HTR-8/SVneo (cell line): ENCODE results near the gene ALOX12B.
A peak's percentile ranks its signal among the peaks of the same experiment; 100 is the strongest.
"Not testable (repeated sequence)": the region's sequence is repeated elsewhere in the genome, so short reads cannot be mapped to it uniquely, and the experiment has no call there.

ENCODE experiments used
- DNase-seq: peaks from one replicate; pipeline ENCODE4 v3.0.0; 2011; ENCODE audit warnings: low spot score, mixed read lengths; ENCODE audit not compliant: insufficient read length
- FAIRE-seq: peaks from 2 replicates; lab custom pipeline; 2011; peaks lifted over from hg19 to GRCh38; lab: Jason Lieb, UNC

Gene ALOX12B

DNA sequence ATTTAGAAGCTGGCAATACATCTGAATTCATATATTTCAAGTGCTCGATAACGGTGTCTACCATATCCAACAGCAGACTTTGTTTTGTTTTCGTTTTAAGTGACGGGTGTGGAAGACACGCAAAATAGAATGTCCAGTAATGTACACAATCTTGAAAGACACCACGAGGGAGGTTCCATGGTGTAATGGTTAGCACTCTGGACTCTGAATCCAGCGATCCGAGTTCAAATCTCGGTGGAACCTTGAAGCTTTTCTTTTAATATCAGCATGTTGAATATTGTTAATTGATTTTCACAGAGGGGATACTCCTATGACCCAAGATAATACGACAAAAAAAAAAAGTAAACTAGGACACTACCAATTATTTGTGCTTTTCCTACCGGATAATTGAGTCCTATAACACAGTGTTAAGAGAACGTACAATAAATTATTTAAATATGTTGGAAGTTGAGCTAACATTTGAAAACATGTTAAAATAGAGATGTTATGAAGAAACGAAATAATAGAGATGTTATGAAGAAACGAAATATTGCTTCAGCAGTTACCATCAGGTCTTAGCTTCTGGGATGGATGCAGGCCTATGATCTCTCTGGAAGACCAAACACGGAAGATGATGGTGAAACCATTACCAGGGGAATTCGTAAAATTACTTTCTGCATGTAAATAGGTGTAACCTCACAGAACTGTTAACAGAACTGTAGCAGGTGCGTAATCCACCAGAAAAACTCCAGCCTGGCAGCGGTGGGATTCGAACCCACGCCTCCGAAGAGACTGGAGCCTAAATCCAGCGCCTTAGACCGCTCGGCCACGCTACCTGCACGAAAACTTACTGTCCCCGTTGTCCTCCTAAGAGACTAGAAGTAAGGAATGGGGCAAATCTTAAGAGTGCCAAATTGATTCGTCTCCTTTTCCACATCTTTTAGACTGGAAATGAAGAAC lies 32.3 kb upstream of the ALOX12B start:
- peak; percentile 69 for DNase-seq
- peak; percentile 31 for FAIRE-seq

DNA sequence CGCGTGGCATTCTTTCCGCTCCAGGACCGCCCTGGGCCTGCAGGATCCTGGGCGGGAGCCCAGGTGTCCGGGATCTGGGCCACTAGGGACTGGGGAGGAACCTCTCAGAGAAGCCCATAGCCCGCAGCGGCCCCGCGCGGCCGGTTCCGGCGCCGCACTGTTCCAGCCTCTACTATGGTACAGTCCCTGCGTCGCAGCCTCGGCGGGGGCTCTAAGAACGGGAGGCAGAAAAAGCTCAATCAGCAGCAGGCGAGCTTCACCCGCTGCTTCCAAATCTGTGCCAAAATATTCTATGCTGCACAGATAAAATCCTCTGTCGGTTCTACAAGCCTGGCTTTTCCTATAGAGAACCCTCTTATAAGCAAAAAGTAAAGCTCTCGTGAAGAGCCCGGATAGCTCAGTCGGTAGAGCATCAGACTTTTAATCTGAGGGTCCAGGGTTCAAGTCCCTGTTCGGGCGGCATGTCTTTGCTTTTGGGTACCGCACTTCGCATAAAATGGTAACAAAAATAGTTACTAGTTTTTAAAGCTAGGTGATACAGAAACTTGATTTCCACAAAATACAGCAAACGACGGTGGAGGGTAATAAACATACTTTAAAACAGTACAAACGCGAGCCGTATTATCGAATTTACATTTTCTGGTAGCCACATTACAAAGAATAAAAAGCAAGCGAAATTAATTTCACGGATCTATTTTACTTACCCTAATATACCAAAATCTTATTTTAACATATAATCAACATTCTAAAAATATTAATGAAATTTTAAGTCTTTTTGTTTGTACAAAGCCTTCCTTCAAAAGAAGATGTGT lies 31.5 kb upstream of the ALOX12B start:
- DNase-seq, result peak; percentile 80
- no peak for FAIRE-seq

DNA sequence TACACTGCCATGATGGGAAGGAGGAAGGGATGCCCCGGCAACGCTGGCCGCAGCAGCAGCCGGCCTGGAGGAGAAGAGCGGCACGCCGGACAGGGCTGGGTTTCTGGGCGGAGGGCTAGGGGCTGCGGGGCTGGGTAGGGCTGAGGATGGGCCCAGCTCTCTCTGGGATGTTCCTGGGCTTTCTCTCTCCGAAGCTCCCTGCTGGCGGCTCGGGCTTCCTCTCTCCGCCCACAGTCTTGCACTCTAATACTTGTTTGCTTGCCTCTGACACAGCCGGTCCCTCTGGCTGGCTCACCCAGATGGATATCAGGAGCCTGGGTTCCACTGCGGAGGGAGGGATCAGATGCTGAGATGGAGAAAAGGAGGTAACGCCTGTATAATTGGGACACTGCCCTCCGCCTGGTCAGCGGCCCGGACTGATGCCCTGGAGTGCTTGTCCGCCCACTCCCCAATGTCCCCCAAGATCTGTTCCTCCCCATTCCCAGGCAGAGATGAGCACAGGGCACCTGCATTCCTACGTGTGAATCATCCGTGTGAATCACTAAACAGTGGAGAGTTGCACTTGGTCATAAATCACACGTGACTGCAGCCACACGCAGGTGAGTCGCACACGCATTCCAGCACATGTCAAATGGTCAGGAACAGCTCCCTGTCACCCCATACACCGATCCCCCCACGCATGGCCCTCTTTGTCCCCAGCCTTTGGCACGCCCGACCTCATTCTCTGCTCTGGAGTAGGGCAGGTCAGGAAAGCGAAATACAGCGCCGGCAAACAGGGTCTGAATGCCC lies 30.7 kb upstream of the ALOX12B start, which contains the start of gene ALOXE3:
Gene ALOXE3, minus strand, starts transcription at position 535 of the 789 bp plus-strand sequence. Its CDS starts 524 bp downstream, at position 11.
- peak; percentile 56 for DNase-seq

DNA sequence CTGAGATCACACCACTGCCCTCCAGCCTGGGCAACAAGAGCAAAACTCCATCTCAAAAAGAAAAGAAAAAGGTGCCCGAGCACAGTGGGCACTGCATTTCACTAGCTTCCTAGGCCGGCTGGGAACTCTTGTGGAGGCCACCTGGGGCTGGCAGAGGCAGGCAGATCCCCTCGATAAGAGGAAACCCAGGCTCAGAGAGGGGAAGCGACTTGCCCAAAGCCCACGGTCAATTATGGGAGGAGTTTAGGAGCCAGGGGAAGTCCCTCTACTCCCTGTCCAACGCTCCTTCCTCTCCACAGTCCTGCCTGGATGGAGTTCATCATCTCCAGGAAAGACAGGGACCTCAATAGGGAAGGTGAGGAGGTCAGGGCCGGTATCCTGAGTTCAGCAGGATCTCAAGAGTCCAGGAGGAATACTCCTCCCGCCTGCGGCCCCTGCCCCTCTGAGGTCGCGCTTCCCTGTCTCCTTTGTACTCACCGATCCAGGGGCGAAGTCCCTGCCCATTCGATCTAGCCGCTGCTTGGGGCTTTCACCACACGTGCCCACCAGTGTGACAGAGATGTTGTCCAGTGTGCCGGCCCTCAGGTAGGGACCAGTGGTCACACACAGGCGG lies 30.0 kb upstream of the ALOX12B start:
- FAIRE-seq (peak; percentile 78), DNase-seq (no peak)

More for the DNA sequence above, 30.7 kb upstream of the ALOX12B start, which contains the start of gene ALOXE3:
- FAIRE-seq, result peak; percentile 95

DNA sequence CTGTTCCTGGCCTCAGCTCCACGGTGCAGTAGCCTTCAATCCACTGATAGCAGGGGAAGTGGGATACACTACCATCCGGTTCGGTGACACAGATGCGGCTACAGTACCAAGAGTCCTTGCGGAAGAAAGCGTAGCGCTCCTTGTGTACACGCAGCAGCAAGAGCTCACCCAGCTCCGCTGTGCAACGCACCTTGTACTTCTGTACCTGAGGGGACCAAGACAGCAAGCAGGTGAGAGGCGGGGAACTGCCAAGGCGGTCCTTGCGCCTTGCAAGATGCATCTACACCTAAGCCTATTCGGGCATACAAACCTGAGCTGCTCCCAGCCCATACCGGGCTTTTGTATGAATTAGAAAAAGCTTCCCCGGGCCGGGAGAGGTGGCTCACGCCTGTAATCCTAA lies 29.3 kb upstream of the ALOX12B start:
- peak; percentile 4 for FAIRE-seq
- no peak for DNase-seq

DNA sequence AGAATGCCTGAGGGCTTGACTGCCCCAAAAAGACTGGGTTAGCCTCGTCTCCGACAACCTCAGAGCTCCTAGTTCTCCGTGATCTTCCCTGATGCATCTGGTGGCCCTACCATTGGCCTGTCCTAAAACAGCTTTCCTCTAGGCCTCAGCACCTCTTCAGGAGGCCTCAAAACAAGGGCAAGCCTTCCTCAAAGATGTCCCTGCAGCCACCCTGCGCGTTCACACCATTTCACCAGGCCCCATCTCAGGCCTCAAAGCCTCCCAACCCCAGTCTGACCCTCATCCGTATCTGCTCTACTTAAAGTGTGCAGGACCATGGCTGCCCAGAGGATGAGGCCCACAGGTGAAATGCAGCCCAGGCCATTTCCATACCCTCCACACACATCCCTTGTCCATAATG lies 23.4 kb upstream of the ALOX12B start:
- FAIRE-seq (no peak), DNase-seq (no peak)

DNA sequence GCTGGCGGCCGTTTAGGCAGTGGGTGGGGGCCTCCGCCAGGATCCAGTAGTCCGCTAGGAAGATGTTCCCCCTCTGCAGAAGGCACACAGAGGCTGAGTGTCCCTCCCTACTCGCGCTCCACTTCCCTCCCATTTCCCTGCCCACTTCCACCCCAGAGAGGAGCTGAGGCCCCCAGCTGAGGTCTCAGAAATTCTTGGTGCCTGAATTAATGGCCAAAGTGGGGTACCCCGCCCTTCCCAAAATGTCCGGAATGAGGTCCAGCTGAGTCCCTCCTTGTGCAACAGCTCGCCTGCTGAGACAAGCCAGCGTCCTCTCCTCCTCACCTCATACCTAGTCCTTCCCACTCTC lies 22.9 kb upstream of the ALOX12B start:
- no peak for DNase-seq
- no peak for FAIRE-seq

DNA sequence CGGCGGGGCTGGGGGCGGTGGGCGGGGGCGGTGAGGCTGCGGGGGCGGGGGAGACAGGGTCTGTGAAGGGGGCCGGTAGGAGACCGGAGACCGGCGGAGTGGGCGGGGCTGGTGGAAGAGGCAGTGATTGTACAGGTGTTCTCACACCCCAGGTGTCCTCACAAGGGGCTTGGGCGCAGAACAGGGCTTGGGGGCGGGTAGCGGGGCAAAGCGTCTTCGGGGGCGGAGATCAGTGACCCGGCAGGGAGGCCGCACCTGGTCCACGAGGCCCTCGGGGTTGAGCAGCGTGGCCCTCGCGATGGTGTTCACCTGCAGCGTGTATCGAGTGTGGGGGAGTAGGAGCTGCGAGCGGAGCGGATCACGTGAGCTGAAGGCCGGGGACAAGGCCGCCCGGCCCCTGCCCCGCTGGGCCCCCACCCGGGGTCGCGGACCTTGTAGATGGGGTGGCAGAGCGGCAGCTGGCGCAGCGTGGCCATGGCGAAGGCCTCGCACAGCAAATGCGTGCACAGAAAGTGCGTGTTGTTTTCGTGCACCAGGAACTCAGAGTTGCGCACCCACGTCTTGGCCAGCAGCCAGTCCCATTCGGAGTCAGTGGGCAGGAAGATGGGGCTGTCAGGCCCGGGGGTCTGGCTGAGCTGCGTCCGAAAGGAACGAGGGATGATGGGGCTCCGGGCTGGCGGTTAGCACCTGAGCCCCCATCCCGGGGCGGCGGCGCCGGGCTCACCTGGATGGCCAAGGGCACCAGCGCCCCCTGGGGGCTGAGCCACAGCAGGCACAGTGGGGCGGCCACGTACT lies 22.3 kb upstream of the ALOX12B start:
- FAIRE-seq, result no peak
- DNase-seq, result no peak

DNA sequence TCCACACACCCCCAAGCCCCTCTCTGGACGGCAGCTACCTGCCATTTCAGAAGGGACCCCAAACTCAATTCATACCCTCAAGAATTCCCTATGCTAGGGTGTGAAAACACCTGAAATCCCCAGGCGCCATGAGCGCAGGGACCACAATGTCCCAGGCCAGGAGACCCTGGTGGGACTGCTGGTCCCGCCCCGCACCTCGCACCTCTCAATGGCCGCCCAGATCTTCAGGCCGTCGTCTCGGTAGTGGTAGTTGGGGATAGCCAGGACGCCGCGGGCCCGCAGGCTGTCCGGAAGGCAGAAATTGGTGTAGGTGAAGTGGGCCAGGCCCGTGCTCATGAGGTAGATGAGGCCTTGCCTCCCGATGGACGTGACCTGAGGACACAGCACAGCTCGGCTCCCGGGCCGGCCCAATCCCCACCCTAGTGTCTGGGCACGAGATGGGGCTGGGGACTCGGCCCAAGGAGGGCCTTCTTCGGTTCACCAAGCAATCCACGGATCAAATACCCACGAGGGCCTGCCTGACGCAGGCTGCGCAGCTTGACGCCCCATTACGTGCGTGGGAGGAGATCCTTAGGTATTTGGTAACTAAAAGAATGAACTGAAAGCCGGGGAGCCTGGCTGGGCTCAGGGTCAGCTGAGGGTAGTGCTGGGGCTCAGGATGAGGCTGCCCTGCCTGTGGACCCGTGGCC lies 21.6 kb upstream of the ALOX12B start:
- DNase-seq (no peak), FAIRE-seq (no peak)

DNA sequence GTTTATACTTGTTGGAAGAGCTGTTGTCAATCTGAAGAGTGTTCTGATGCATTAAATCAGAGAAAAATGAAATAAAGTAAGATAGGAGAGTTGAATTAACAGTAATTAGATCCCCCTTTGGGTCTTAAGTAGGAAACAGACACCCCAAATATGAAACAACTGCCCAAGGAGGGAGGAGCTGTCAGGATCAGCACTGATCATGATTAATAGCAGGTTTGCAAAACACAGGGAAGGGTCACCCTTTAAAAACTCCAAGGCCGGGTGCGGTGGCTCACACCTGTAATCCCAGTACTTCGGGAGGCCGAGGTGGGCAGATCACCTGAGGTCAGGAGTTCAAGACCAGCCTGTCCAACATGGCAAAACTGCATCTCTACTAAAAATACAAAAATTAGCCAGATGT lies 19.5 kb upstream of the ALOX12B start:
- not testable (repeated sequence) for DNase-seq, FAIRE-seq

DNA sequence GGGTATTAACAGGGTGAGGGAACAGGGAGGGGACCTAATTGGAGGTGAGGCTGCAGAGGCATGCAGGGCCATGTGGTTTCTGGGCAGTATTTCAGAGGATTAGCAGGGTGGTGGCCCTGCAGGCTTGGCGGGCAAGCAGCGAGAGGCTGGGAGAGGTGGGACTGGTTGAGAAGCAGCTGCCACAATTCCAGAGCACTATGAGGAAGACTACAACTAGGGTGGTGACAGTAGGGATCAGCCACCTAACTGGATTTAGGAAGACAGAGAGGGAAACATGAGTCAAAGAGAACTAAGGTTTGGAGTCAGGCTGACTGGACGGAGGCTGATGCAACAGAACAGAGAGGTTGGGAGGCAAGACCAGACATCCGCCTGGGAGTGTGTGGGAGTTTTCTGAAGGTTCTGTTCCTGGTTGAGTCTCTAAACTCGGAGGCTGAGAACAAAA lies 18.5 kb upstream of the ALOX12B start:
- FAIRE-seq (peak; percentile 4), DNase-seq (no peak)

DNA sequence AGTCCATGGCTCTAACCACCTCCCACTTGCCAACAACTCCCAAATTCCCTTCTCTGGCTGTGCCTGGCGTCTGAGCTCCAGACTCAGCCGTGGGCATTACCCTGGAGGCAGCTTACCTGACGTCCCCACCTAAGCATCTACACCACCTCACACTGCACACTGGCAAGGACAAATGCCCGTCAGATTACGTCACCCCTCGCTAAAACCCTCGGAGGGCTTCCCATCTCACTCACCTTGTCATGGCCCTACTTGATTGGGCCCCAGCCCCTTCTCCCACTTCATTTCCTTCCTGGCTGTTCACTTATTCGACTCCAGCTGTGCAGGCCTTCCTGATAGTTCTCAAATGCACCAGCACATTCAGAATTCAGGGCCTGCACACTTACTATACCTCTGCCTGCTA lies 17.4 kb upstream of the ALOX12B start:
- DNase-seq, result no peak
- FAIRE-seq, result no peak

DNA sequence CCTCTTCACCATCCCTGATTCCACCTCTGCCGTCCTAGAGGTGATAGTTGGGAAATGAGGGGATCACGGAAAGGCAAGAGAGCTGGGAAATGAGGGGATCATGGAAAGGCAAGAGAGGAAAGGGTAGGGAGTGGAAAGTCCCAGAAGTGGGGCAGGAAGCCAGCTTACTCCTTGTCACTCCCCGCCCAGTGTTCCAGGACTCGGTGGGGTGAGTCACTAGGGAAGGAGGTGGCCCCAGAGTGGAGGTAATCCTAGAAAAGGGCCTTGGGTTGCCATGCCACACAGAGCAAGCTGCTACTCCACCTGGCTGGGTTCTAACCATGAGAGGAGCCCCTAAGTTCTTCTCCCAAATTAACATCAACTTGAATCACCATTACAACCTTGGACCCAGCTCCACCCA lies 16.0 kb upstream of the ALOX12B start:
- FAIRE-seq, result no peak
- no peak for DNase-seq

DNA sequence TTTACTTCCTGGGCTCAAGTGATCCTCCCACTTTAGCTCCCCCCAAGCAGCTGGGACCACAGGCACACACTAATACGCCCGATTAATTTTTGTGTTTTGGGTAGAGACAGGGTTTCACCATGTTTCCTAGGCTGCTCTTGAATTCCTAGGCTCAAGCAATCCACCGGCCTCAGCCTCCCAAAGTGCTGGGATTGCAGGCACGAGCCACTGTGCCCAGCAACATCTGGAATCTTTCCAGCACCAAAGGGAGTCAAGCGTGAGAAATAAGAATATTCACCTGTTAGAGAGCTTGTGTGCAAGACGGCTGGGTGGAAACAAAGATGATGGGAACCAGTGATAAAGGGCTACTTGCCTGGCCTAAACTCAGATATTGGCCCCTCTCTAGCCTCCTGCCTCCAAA lies 14.2 kb upstream of the ALOX12B start:
- DNase-seq (no peak), FAIRE-seq (no peak)

DNA sequence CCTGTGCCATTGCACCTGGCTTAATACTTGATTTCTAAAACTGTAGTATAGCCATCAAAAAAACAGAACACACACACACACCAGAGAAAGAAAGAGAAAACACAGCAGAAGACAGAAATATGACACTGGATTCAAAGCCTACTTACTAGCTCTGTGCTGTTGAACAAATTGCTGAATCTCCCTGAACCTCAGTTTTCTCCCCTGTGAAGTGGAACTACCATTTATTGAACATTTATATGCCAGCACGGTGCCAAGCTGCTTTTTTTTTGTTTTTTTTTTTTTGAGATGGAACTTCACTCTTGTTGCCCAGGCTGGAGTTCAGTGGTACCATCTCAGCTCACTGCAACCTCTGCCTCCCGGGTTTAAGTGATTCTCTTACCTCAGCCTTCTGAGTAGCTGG lies 13.2 kb upstream of the ALOX12B start:
- FAIRE-seq, result no peak
- DNase-seq, result no peak

DNA sequence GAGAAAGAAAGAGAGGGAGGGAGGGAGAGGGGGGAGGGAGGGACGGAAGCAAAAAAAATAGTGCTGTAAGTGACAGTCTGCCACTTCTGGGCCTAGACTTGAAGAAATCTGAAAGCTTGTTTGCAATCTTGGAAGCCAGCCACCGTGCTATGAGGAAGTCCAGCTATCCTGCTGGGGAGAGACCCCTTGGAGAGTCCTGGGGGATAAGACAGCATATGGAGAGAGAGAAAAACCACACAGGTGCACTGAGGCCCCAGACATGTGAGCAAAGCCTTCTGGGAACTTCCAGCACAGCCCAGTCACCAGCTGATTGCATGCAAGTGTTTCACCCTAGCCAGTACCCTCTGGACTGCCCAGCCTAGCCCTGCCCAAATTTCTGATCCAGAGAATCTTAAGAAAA lies 12.6 kb upstream of the ALOX12B start:
- DNase-seq (no peak), FAIRE-seq (no peak)

DNA sequence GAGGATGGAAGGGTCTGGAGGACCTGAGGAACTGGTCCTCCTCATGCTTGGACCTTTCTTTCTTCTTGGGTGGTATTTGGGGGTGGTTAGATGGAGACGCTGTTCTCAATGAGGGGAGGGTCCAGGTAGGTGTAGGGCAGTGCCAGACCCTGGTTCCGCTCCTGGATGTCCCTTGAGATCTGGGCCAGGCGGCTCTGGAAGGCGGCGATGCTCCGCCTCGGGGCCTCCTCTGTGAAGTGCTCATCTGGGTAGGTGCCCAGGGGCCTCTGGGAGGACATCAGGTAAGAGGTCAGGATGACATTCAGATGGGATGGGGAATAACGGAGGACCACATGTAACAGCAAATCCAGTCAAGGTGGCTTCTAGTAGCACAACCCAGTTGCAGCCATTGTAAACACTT lies 9.0 kb upstream of the ALOX12B start:
- DNase-seq (no peak), FAIRE-seq (no peak)

DNA sequence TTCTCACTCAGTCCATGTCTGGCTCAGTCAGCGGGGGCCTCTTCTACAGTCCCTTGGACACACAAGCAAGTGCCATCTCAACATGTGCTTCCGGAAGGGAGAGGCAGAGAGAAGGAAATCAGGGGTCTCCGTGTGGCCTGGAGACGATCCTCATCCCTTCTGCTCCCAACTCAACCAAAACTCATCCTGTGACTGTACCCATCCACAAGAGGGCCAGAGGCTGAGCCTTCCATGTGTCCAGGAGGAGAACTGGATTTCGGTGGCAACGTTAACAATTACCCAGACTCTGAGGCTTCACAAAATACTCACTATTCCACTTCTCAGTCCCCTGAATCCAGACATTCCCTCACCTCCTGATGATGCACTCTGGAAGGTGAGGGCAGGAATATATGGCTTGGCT lies 7.8 kb upstream of the ALOX12B start:
- DNase-seq, result no peak
- no peak for FAIRE-seq
